Body of pancreas (tissue), 4 donors: Measurements from ENCODE around the gene FALEC.

ENCODE experiments used
- CTCF ChIP-seq, 7 experiments: fragments of 450-650 bp in 4 of 7; fragments of 200-600 bp in 3 of 7; sonication (generic) in 3 of 7; IDR thresholded peaks; one replicate each; pipeline ENCODE4 v1.5.1; 2016 to 2019; ENCODE audit warnings: antibody characterized with exemption in 7 of 7
- POLR2A ChIP-seq, 3 donors: fragments of 450-650 bp; IDR thresholded peaks; one replicate each; pipeline ENCODE4 v1.6.1; 2016; ENCODE audit warnings: antibody characterized with exemption in 3 of 3, mild to moderate bottlenecking in 2 of 3

GRCh38 chr1:150561974-150562445 is 46.5 kb downstream of the FALEC start:
- peak in 2 of 3 donors; percentile 39 to 47 for TF ChIP-seq POLR2A (IDR thresholded peaks at IDR 0.05)
- no peak for TF ChIP-seq CTCF (IDR thresholded peaks at IDR 0.05)
